GM23248 (cell line): ENCODE measurements around the gene RIOK1. TPM values are rescaled to one million over a fixed set of nuclear protein-coding genes. Genes with fewer than 3 reads are reported as not detected.

Experiments used
- DNase-seq: peaks from one replicate; pipeline ENCODE4 v3.0.0-alpha.2; 2015
- H2AFZ ChIP-seq: fragments of 200-600 bp; sonication (generic); 2 replicates; pipeline ENCODE4 v1.6.1; 2016; ENCODE audit warnings: antibody characterized with exemption
- H3F3A ChIP-seq: fragments of 200-600 bp; sonication (generic); 2 replicates; pipeline ENCODE4 v1.6.1; 2016; ENCODE audit warnings: mild to moderate bottlenecking, antibody characterized with exemption, mixed run types; ENCODE audit not compliant: insufficient read depth
- H3K27ac ChIP-seq: fragments of 200-600 bp; sonication (generic); 2 replicates; pipeline ENCODE4 v1.5.1; 2016; ENCODE audit warnings: mild to moderate bottlenecking
- H3K27me3 ChIP-seq: fragments of 200-600 bp; sonication (generic); replicated peaks from 2 replicates; pipeline ENCODE4 v1.6.1; 2016; ENCODE audit warnings: mild to moderate bottlenecking; ENCODE audit not compliant: insufficient read depth
- H3K36me3 ChIP-seq: fragments of 200-600 bp; sonication (generic); 2 replicates; pipeline ENCODE4 v1.6.1; 2016; ENCODE audit warnings: low read depth, mild to moderate bottlenecking
- H3K4me1 ChIP-seq: fragments of 200-600 bp; sonication (generic); 2 replicates; pipeline ENCODE4 v1.6.1; 2016; ENCODE audit warnings: mild to moderate bottlenecking; ENCODE audit not compliant: insufficient read depth
- H3K4me2 ChIP-seq: fragments of 200-600 bp; sonication (generic); one replicate; pipeline ENCODE4 v1.6.1; 2016; ENCODE audit warnings: mild to moderate bottlenecking; ENCODE audit not compliant: unreplicated experiment
- H3K4me3 ChIP-seq: fragments of 200-600 bp; sonication (generic); 2 replicates; pipeline ENCODE4 v1.5.1; 2016; ENCODE audit warnings: mild to moderate bottlenecking
- H3K79me2 ChIP-seq: fragments of 200-600 bp; sonication (generic); 2 replicates; pipeline ENCODE4 v1.6.1; 2016; ENCODE audit warnings: mild to moderate bottlenecking; ENCODE audit not compliant: insufficient read depth
- H3K9ac ChIP-seq: fragments of 200-600 bp; sonication (generic); 2 replicates; pipeline ENCODE4 v1.6.1; 2016; ENCODE audit warnings: mild to moderate bottlenecking
- H3K9me2 ChIP-seq: fragments of 200-600 bp; sonication (generic); 2 replicates; pipeline ENCODE4 v1.6.1; 2016; ENCODE audit warnings: mixed run types, mild to moderate bottlenecking, moderate library complexity; ENCODE audit not compliant: insufficient read depth
- H3K9me3 ChIP-seq: fragments of 200-600 bp; sonication (generic); one replicate; pipeline ENCODE4 v1.6.1; 2017; ENCODE audit warnings: low read depth
- H4K20me1 ChIP-seq: fragments of 200-600 bp; sonication (generic); 2 replicates; pipeline ENCODE4 v1.6.0; 2016; ENCODE audit not compliant: insufficient read depth
- EZH2 ChIP-seq: fragments of 200-600 bp; sonication (generic); IDR thresholded peaks from 2 replicates; pipeline ENCODE4 v1.6.1; 2018; ENCODE audit warnings: antibody characterized with exemption, mild to moderate bottlenecking; ENCODE audit not compliant: insufficient read depth, poor library complexity, severe bottlenecking
- EZH2phosphoT487 ChIP-seq: fragments of 200-600 bp; sonication (generic); IDR thresholded peaks from 2 replicates; pipeline ENCODE4 v1.6.1; 2018; ENCODE audit warnings: antibody characterized with exemption, moderate library complexity, mild to moderate bottlenecking, low read depth; ENCODE audit not compliant: insufficient read depth
- WGBS, 2 experiments: methylation state at CpG; one replicate each; pipeline ENCODE4 v1.1.6; 2015 to 2017; ENCODE audit warnings: low lambda C conversion rate in 2 of 2, low coverage in 1 of 2; ENCODE audit errors: missing lambda C conversion rate in 2 of 2; 5-methylcytosine and 5-hydroxymethylcytosine counted together
- in situ Hi-C: fragments of 300-500 bp; cut with MboI; formaldehyde crosslinking; loops from 2 replicates; pipeline ENCODE4 v1.15.0; 2020
- polyA plus RNA-seq: library from polyadenylated mRNA; unstranded; fragments of >200 nt; fragmentation: Nextera tagmentation; extraction: Ambion mirVana; gene quantifications from 2 replicates; pipeline ENCODE4 v1.2.1, GENCODE V29; 2016
- total RNA-seq: library from RNA; depleted of rRNA; stranded (reverse); fragments of >200 nt; shearing (Covaris generic); gene quantifications from 2 replicates; pipeline ENCODE4 v1.2.3, GENCODE V29; 2014

The RIOK1 gene
- total and polyA plus RNA-seq, 2 experiments from 2014 or later = 22.4 to 22.5 TPM

GRCh38 chr6:7431674-7432390, 42.2 kb downstream of the RIOK1 start:
- WGBS, 2 experiments = 66 to 68% methylated on average over 20 to 22 of the region's 24 CpGs
- DNase-seq = no peak
- TF ChIP-seq EZH2 (no peak), EZH2phosphoT487 (no peak)
- H3K9me2 ChIP-seq = no peaks in the 10 kb centered on the region
- no peak overlapping the region for H3K4me3 ChIP-seq
- no peak overlapping the region for H3K4me2 ChIP-seq
- H3K27me3 ChIP-seq = no peaks in the 10 kb centered on the region
- H2AFZ ChIP-seq = 0 out of 2 replicates have a peak overlapping the region, but pooled peaks have one; percentile 38
- no peaks in the 10 kb centered on the region for H3K79me2 ChIP-seq
- no peaks in the 10 kb centered on the region for H3F3A ChIP-seq
- no peak overlapping the region for H3K9ac ChIP-seq
- no peaks in the 10 kb centered on the region for H3K36me3 ChIP-seq
- H3K27ac ChIP-seq = no peak overlapping the region
- H3K9me3 ChIP-seq = no peaks in the 10 kb centered on the region
- H4K20me1 ChIP-seq = no peaks in the 10 kb centered on the region
- H3K4me1 ChIP-seq = no peaks in the 10 kb centered on the region
- in situ Hi-C loops = no loop called here

- DNase-seq = no peak
- H3K79me2 ChIP-seq = no peaks in the 10 kb centered on the region
- TF ChIP-seq EZH2phosphoT487 (no peak), EZH2 (no peak)
- no peak overlapping the region for H3K9ac ChIP-seq
- H3K4me2 ChIP-seq = no peak overlapping the region
- H3K9me3 ChIP-seq = no peaks in the 10 kb centered on the region
- in situ Hi-C loops = no loop called here
- no peak overlapping the region for H3K4me3 ChIP-seq
- H3F3A ChIP-seq = no peaks in the 10 kb centered on the region
- WGBS, 2 experiments = 61 to 62% methylated on average over 16 of the region's 16 CpGs
- H3K36me3 ChIP-seq = no peaks in the 10 kb centered on the region
- H4K20me1 ChIP-seq = no peaks in the 10 kb centered on the region
- 0 out of 2 replicates have a peak overlapping the region, but pooled peaks have one; percentile 38 for H2AFZ ChIP-seq
- H3K27ac ChIP-seq = no peak overlapping the region
- no peaks in the 10 kb centered on the region for H3K4me1 ChIP-seq
- H3K9me2 ChIP-seq = no peaks in the 10 kb centered on the region
- H3K27me3 ChIP-seq = no peaks in the 10 kb centered on the region
Measured at GRCh38 chr6:7432391-7433120, 42.9 kb downstream of the RIOK1 start.

GRCh38 chr6:7433121-7433617, 43.6 kb downstream of the RIOK1 start:
- Histone ChIP-seq H4K20me1 (no peaks in the 10 kb centered on the region), H3K27ac (no peak overlapping the region), H3K9me3 (no peaks in the 10 kb centered on the region), H3K79me2 (no peaks in the 10 kb centered on the region), H3K9ac (no peak overlapping the region), H3K4me3 (no peak overlapping the region), H3F3A (no peaks in the 10 kb centered on the region), H2AFZ (no peak overlapping the region), H3K27me3 (no peaks in the 10 kb centered on the region), H3K4me1 (no peaks in the 10 kb centered on the region), H3K9me2 (no peaks in the 10 kb centered on the region), H3K36me3 (no peaks in the 10 kb centered on the region), H3K4me2 (no peak overlapping the region)
- TF ChIP-seq EZH2phosphoT487 (no peak), EZH2 (no peak)
- in situ Hi-C loops = no loop called here
- no peak for DNase-seq
- WGBS, 2 experiments = 66 to 70% methylated on average over 5 of the region's 5 CpGs

GRCh38 chr6:7434672-7435071, 45.1 kb downstream of the RIOK1 start:
- no peaks in the 10 kb centered on the region for H3K79me2 ChIP-seq
- in situ Hi-C loops = no loop called here
- no peaks in the 10 kb centered on the region for H4K20me1 ChIP-seq
- WGBS, 2 experiments = 4 to 14% methylated on average over 1 of the region's 1 CpG
- H3K9me2 ChIP-seq = no peaks in the 10 kb centered on the region
- DNase-seq = no peak
- H3K9me3 ChIP-seq = no peaks in the 10 kb centered on the region
- no peak overlapping the region for H3K4me3 ChIP-seq
- H3K27ac ChIP-seq = no peak overlapping the region
- H2AFZ ChIP-seq = no peak overlapping the region
- no peak overlapping the region for H3K4me2 ChIP-seq
- H3K4me1 ChIP-seq = no peaks in the 10 kb centered on the region
- H3F3A ChIP-seq = no peaks in the 10 kb centered on the region
- H3K36me3 ChIP-seq = no peaks in the 10 kb centered on the region
- H3K27me3 ChIP-seq = no peaks in the 10 kb centered on the region
- TF ChIP-seq EZH2 (no peak), EZH2phosphoT487 (no peak)
- H3K9ac ChIP-seq = no peak overlapping the region
